ENCODE measurements around the gene AHRR.
"Not testable (repeated sequence)": the region's sequence is repeated elsewhere in the genome, so short reads cannot be mapped to it uniquely, and the experiment has no call there.

Gene AHRR

DNA sequence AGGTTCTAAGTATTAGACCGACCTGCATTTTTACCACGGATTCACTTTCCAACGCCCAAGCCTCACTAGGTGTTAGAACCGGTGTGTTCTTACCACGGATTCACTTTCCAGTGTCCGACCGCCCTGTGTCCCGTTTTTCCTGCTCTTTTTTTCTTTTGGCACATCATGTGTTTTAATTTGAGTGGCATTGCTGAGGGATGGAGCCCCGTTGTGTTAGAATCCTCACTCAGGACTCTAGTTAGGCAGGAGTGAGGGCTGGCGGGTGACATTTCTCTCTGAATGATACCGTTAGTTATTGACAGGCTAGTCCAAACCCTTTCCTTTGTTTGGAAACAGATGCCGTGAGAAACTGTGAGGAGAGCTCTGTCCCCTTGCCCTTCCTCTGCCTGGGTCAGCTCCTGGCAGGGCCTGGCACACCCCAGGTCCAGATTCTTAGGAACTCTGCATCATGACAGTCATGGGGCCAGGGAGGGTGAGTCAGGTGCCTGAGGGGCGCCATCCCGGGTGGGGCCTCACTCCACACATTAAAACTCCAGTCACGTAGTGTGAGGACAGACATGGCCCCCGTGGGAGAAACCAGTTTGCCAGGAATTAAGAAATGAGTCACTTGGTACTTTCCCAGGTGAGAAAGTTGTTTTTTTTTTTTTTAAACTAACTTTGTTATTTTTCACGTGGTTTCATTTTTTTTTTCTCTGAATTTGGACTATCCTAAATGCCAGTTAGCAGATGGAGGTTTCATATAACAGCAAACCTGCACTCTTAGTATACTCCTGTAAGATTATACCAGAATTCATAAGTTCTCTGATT lies 137.2 kb downstream of the AHRR start:
- no peak for DNase-seq (ENCODE audit: low read depth in 2 of 2)

DNA sequence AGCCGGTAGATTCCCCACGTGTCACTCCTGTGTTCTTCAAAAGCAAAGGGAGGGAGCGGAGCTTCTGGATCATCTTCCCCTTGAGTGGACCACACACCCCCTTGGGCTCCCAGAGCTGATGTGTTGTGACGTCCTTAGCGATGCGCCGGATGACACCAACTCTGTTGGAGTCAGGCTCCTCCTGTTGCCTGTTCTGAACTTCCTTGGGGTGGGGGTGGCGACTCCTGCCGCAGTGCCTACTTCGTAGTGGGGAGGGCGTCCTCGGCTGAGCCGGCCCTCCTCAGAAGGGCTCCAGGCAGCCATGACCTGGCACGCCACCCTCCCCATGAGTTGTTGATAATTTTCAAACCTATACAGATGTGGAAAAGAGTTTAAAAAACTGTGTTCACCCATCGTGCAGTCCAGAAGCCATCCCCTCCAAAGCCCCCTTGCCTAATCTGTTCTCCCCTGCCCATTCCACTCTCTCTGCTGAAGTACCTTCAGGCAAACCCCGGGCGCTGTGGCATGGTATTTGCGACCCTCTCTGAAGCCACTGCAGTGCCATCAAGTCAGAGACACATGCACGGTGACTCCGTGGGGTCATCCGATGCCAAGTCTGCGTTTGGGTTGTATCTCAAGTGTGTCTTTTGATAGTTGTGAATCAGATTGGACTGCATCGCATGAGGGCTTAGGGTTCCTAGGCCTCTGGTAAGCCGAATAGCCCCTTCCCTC lies 138.2 kb downstream of the AHRR start:
- DNase-seq (ENCODE audit: low read depth in 2 of 2) = no peak

DNA sequence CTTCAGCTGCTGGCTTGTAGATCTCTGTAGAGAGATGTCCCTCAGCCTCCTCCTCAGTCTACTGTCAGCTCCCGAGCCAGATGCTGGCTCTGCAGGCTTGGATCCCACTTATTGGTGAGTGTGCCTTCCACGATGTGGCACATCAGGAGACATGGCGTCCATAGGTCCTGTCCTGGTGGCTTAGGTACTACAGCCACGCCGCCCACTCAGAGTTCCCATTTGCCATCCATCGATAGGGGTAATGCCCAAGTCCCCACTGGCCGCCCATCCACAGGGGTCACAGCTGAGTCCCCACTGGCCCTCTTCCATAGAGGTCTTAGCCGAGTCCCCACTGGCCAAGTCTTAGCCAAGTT lies 138.7 kb downstream of the AHRR start:
- DNase-seq (ENCODE audit: low read depth in 2 of 2) = no peak

DNA sequence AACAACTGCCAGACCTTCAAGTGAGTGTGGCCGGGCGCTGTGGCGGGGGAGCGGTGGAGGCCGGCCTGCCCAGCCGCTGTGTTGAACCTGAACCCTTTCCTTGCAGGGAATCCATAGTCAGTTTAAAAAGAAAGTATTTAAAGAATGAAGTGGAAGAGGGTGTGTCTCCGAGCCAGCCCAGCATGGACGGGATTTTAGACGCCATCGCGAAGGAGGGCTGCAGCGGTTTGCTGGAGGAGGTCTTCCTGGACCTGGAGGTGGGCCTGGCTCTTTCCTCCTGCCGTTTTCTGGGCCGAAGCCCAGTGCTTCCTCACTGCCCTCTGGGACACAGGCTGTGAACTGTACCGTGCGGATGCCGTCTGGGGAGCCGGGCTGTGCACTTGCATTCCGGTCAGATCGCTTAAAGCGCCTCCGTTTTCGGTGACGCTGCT lies 140.6 kb downstream of the AHRR start:
- DNase-seq (ENCODE audit: low read depth in 2 of 2) = no peak

DNA sequence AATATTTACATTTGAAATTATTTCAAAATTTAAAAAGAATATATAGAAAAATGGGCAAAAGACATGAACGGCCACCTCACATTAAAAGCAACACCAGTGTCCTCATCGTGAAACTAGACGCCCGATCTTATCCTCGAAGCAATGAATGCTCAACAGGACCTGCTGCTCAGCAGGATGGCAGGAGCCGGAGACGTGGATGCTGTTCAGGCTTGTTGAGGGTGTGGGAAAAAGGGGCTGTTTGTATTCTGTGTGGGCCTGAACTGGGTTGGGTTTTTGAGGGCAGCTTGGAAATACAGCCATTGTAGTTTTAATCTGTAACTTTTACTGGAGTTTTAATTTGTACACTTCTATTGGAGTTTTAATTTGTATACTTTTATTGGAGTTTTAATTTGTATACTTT lies 141.8 kb downstream of the AHRR start:
- no peak for DNase-seq (ENCODE audit: low read depth in 2 of 2)

DNA sequence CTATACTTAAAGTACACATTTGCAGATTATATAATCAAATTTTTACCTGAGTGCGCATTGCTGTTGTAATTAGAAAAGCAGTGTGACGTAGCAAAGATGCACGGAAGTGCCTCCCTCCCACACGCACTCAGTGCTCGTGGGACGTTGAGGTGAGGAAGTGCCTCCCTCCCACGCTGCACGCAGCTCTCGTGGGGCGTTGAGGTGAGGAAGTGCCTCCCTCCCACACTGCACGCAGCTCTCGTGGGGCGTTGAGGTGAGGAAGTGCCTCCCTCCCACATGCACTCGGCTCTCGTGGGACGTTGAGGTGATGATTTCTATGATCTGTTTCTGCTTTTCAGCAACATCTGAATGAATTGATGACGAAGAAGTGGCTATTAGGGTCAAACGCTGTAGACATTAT lies 142.4 kb downstream of the AHRR start:
- no peak for DNase-seq (ENCODE audit: low read depth in 2 of 2)

DNA sequence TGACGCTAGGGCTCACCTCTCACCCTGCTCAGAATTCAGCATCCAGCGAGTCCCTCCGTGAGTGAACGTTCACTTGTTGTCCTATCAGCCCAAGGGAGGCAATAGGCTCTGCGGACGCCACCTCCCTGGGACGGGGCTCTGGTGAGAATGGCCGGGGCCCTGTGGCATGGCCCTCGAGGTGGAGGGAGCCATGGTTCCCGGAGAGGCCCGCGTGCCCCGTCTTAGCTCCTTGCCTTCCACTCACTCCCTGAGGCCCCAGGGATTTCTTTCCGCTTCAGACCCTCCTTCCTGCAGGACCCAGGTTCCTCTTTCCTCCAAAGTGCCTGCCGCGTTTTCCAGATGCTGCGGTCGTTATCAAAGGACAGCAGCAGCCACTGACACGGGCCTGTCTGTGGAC lies 142.9 kb downstream of the AHRR start:
- no peak for DNase-seq (ENCODE audit: low read depth in 2 of 2)

DNA sequence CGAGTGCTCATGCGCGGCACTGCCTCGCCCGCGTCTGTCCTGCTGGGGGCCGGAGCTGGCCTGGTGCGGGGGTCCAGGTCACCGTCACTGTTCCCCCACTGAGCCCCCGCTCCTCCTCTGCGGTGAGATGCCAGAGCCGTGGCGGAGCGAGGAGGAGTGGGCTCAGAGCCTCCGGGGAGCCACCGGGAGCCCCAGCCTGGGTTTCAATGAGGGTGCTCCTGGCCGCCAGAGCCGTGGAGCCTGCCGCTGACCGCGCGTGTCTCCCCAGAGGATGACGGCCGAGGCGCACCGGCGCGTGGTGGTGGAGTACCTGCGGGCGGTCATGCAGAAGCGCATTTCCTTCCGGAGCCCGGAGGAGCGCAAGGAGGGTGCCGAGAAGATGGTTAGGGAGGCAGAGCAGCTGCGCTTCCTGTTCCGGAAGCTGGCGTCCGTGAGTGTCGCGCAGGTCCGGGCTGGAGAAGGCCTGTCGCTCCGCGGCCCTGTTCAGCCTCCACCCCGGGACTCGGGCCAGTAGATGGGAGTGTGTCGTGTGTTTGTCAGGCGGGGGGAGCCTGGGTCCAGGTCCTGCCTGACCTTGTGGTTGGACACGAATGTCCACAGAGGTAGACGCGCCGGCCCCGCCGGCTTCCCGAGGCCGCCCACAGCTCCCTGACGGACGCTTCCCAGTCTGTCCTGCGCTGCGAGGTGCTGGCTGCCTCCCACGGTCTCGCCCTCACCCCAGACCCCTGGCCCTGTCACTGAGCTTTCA lies 143.5 kb downstream of the AHRR start:
- no peak for DNase-seq (ENCODE audit: low read depth in 2 of 2)

DNA sequence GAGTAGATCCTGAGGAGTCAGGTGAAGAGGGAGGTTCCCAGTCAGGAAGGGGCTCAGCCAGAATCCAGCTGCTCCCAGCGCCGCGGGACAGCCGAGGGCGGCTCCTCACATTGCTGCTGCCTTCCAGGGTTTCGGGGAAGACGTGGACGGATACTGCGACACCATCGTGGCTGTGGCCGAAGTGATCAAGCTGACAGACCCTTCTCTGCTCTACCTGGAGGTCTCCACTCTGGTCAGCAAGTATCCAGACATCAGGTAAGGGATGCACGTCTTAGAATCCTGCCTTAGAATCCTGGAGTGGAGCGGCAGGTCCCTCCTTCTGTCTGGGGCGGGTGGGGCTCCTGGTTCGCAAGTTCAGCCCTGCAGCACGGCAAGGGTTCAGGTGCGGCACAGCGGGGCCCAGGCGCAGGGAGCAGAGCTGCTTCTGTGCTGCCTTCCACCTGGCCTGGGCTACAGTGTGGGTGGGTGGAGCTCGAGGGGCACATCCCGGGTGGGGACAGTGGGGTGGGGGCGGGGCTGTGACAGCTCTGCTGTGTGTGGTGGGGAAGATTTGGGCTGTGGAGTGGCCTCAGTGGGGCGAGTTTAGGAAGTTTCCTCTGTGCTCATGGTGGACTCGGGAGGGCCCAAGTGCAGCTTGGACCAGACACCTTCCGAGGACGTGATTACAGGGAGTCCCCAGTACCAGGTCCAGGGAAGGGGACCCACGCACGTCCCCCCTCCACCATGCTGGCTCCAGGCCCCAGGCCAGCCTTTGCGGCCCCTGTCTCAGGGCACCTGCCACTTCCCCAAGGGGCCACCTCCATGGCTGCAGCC lies 144.3 kb downstream of the AHRR start:
- no peak for DNase-seq (ENCODE audit: low read depth in 2 of 2)

DNA sequence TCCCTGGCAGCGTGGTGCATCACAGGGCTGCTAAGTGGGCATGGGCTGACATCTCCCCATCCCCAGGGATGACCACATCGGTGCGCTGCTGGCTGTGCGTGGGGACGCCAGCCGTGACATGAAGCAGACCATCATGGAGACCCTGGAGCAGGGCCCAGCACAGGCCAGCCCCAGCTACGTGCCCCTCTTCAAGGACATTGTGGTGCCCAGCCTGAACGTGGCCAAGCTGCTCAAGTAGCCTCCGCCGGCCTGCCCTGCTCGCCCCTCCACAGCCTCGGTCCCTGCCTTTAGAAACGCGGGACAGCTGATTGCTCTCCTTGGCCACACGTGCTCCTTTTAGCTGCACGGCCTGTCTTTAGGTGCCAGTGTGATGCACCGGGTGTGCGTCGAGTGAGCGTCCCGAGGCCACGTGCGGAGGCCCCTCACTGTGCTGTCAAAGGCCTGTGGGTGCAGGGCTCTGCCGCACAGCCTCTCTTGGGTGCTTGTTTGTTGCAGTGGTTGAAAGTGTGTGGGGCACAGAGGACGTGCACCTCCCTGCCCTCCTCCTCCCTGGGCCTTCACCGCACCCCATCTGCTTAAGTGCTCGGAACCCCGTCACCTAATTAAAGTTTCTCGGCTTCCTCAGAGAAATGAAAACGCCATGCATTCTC lies 145.3 kb downstream of the AHRR start:
- DNase-seq (ENCODE audit: low read depth in 2 of 2) = no peak

DNA sequence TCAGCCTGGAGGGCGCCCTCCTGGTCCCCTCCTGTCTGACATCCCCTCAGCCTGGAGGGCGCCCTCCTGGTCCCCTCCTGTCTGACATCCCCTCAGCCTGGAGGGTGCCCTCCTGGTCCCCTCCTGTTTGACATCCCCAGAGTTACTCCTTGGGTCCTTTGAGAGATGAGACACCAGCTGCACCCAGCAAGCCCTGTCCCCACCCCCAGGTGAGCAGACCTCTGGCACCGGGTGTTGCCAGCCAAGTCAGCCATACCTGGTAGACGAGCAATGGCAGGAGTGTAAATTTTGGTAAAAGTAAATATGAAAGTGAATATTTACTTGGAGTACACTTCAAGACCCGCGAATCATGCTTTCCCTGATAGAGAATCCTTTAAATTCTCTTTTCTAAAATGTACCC lies 146.9 kb downstream of the AHRR start:
- DNase-seq (ENCODE audit: low read depth in 2 of 2) = no peak

DNA sequence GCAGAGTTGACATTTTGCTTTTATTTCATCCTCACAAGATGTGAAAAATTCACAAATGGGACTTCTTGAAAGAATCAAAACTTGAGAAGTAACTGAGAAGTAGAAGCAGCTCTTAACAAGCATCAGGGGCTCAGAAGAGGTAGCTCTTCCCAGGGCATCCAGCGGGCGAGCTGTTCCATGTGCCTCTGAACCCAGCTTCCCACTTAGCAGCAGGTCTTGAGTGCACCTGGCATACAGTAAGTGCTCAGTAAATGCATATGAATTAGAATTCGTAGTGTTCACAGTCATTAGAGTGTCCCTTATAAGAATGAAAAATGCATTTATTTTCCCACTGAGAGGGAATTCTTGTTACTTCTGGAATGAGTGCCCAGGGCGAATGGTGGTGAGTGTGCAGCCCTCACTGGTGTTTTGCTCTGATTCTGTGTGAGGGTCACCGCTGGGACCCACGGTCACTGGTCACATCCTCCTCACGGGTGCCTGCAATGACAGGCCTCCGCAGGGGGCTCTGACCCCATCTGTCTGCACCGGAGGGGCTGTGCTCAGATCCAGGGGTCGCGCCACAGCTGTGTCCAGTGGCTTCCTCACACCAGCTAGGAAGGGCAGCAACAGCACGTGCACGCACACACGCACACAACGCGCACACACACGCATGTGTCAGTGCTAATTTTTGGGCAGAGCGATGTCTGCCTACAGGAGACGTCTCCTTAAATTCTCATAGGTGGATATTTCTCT lies 148.4 kb downstream of the AHRR start:
- no peak for DNase-seq (ENCODE audit: low read depth in 2 of 2)

DNA sequence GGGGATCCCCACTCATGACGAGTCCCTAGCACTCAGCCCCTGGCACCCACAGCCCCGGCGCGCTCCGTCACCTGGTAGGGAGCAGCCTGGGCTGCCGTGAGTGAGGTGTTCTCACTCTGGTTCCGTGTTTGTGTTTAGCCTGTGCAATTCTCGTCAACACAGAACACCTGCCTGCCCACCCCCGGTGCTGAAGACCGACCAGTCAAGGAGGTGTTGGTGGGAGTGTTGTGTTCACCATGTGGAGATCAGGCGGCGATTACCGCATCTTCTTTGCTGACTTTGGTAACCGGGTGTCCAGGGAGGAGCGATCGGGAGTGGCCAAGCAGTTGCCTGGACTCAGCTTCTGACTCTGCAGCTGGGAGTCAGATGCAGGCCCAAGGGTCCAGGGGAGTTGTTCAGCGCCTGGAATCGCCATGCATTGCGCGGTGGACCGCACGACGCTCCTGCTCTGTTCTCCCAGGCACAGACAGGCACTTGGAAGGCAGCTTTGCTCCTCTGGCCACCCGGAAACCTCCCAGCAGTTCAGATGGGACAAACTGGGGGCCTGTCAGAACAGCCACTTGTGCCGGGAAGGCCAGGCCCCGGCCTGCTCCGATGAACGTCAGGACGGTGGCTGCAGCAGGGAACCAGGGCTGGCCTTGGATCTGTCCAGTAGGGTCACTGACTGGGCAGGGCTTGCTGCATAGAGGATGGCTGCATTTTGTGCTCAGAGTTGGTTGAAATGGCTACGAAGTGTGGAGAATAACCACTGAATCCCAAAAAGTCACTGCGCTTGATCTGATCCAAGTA lies 149.6 kb downstream of the AHRR start:
- DNase-seq (ENCODE audit: low read depth in 2 of 2) = no peak

DNA sequence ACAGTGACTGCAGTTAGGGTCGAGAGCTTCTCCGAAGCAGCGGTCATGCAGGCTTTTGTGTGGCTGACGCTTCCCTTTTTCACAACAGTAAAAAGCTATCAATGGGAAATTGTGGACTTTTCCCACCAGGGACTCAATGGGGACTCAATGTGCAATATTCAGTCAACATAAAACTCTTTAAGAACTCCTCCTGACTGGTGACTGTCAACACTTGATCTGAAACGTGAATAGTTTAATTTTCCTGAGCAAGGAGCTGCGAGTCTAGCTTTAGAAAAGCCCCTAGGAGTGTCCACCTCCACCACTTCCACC lies 150.2 kb downstream of the AHRR start:
- DNase-seq (ENCODE audit: low read depth in 2 of 2) = no peak

DNA sequence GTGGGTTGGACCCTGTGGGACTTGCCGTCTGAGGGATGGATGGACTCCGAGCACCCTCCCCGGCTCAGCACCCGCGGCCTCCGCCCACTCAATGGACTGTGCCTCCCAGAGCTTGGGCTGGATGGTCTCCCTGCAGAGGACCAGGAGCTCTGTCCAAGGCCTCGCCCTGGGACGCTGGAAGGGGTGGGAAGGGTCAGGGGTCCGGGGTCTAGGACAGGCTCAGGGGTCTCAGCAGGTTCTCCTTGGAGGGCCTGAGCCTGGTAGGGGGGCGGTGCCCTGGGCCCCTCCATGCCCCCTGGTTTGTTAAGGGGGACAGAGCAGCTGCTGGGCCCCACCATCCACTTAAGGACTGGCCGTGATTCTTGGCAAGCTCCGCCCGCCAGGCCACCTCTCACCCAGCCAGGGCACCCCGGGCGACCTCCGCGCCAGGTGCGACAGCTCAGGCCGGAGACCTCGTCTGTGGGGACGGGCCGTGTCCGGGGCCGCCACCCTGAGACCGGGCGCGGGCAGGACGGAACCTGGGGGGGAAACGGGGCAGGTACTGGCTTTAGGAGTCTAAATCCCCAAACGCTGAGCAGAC lies 150.7 kb downstream of the AHRR start:
- no peak for DNase-seq (ENCODE audit: low read depth in 2 of 2)

DNA sequence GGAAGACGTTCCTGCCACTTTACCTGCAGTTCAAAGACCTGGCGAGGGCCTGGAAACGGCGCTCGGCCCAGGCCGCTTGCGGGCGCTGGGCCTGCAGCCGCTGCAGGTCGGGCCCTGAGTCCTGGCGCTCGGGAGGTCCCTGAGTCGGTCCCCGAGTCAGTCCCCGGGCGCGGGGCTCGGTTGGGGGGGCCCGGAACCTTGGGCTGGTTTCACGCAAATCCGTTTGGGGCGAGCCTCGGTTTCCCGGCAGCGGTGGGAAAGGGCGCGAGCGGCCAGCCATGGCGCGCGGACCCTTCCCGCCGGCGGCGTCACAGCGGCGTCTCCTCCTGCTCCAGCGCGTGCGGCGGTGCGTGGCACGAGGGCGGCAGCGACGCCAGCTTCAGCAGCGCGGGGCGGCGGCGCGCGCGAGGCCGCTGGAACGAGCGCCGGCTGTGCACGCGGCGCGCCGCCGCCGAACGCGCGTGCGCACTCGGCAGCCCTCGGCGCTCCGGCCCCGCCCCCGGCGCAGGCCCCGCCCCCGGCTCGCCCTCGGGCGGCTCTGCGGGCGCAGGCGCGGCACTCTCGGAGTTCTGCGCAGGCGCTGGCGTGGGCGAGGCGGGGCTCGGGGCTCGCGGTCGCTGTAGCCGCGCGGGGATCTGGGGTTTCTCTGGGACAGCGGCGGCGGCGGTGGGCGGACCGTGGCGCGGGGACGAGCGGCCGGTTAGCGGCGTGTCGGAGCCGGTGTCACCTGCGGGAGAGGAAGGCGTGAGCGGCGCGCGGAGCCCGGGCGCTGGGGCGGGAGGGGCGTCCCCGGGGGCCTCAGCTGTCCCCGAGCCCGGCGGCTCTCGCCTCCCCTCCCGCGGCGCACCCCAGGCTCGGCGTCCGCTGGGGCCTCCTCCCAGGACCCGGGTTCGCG lies 151.4 kb downstream of the AHRR start:
- DNase-seq (ENCODE audit: low read depth in 2 of 2) = peak; percentile 44 to 55

DNA sequence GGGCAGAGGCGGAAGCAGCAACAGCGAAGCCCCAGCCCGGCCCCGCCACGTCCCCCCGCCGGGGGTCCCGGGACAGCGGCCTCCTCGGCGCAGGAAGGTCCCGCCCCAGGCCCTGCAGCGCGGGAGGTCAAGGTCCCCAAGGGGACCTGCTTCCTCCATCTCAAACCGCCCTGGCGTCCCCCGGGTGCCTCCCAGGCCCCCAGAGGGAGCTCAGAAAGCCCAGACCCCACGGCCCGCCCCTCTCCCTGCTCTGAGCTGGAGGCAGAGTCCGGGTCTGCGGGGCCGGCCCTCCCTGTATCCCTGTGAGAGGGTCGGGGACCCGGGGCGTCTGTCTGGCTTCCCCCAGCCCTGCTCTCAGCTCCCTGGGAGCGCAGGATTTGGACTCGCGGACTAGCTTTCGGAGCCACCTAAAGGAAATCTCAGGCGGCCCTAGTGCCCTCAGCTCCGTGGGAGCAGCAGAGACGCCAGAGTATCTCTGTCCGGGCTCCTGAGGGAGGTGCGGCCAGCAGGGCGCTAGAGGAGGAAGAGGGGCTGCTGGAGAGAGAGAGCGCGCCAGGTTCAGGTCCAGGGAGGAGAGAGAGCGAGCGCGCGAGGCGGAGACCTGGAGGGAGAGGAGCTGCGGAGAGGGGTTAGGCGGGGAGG lies 152.2 kb downstream of the AHRR start:
- DNase-seq (ENCODE audit: low read depth in 2 of 2) = no peak

DNA sequence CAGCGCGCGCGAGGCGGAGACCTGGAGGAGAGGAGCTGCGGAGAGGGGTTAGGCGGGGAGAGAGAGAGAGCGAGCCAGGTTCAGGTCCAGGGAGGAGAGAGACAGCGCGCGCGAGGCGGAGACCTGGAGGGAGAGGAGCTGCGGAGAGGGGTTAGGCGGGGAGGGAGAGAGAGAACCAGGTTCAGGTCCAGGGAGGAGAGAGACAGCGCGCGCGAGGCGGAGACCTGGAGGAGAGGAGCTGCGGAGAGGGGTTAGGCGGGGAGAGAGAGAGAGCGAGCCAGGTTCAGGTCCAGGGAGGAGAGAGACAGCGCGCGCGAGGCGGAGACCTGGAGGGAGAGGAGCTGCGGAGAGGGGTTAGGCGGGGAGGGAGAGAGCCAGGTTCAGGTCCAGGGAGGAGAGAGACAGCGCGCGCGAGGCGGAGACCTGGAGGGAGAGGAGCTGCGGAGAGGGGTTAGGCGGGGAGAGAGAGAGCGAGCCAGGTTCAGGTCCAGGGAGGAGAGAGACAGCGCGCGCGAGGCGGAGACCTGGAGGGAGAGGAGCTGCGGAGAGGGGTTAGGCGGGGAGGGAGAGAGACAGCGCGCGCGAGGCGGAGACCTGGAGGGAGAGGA lies 152.8 kb downstream of the AHRR start:
- not testable (repeated sequence) for DNase-seq (ENCODE audit: low read depth in 2 of 2)

Measured in fibroblast of skin of left biceps (primary cell).